Adrenal gland (tissue), 12 donors: ENCODE results near the gene ACTR1B. TPM values are rescaled to one million over a fixed set of nuclear protein-coding genes. Genes with fewer than 3 reads are reported as not detected.

Experiments
- DNase-seq, 7 donors: peaks; one replicate each; pipeline ENCODE4 v3.0.0-alpha.2; 2019 to 2020
- H3K27ac ChIP-seq, 5 donors: fragments of 200-600 bp; sonication (generic) in 4 of 5; 1 replicate in 3 of 5; 2 replicates in 2 of 5; pipeline versions ENCODE4 v1.5.1 to v1.8.0; 2016 to 2020; ENCODE audit warnings: mild to moderate bottlenecking in 1 of 5
- H3K27me3 ChIP-seq: fragments of 200-600 bp; 2 replicates; pipeline ENCODE4 v1.8.0; 2021
- H3K36me3 ChIP-seq, 2 donors: fragments of 200-600 bp; replicated peaks in 1 of 2; 1 replicate in 1 of 2; 2 replicates in 1 of 2; pipeline versions ENCODE4 v1.5.1 to v1.8.0; 2018 to 2022
- H3K4me1 ChIP-seq, 2 donors: fragments of 200-600 bp; replicated peaks in 1 of 2; 1 replicate in 1 of 2; 2 replicates in 1 of 2; pipeline versions ENCODE4 v1.5.1 to v1.8.0; 2018 to 2021
- H3K4me3 ChIP-seq, 4 donors: fragments of 200-600 bp; sonication (generic) in 3 of 4; one replicate each; pipeline ENCODE4 v1.5.1; 2016 to 2018
- H3K9me3 ChIP-seq, 3 donors: fragments of 200-600 bp; sonication (generic) in 1 of 3; replicated peaks in 1 of 3; 1 replicate in 2 of 3; 2 replicates in 1 of 3; pipeline versions ENCODE4 v1.5.1 to v1.8.0; 2016 to 2021
- CTCF ChIP-seq, 6 experiments: fragments of 450-650 bp in 4 of 6; fragments of 200-600 bp in 2 of 6; sonication (generic) in 1 of 6; IDR thresholded peaks; 1 replicate in 5 of 6; 2 replicates in 1 of 6; pipeline versions ENCODE4 v1.5.1 to v1.8.0; 2016 to 2021; ENCODE audit warnings: antibody characterized with exemption in 6 of 6, mild to moderate bottlenecking in 2 of 6, moderate library complexity in 1 of 6
- POLR2A ChIP-seq, 2 donors: fragments of 450-650 bp; IDR thresholded peaks; one replicate each; pipeline ENCODE4 v1.6.1; 2017; ENCODE audit warnings: antibody characterized with exemption in 2 of 2, mild to moderate bottlenecking in 2 of 2, moderate library complexity in 1 of 2
- WGBS, 4 donors: extraction: QIAGEN DNeasy Blood & Tissue Kit in 2 of 4; methylation state at CpG; one replicate each; pipeline versions ENCODE4 v1.1.5 to v1.1.7; 2013 to 2017; 5-methylcytosine and 5-hydroxymethylcytosine counted together
- intact Hi-C, 2 donors: fragments of 100-400 bp; cut with DNase I; formaldehyde crosslinking; loops; one replicate each; pipeline versions ENCODE4 v1.14.1 to v1.15.0; 2022 to 2023
- polyA plus RNA-seq, 3 donors: library from polyadenylated mRNA; stranded (reverse); fragments of 200-250 nt in 2 of 3; fragments of 350-450 nt in 1 of 3; fragmentation: Illumina TruSeq in 1 of 3; extraction: RNeasy Lipid Tissue Mini Kit (QIAGEN cat#74804) in 1 of 3; gene quantifications; one replicate each; pipeline ENCODE4 v1.2.3, GENCODE V29; 2013 to 2014
- total RNA-seq, 9 donors: library from RNA; depleted of rRNA in 4 of 9; stranded (reverse); fragments of >200 nt in 4 of 9; fragments of 120-200 nt in 1 of 9; fragmentation: NEBNext Ultra II Directional in 1 of 9; extraction: Animal tissue kit (Norgen Biotek cat#: 25700) in 1 of 9; gene quantifications; one replicate each; pipeline versions ENCODE4 v1.1.0 to v1.2.4, GENCODE V29; 2013 to 2023
- donor health status: healthy with polysubstance abuse.
- donor health status: Bipolar disorder and iron deficiency.
- donor health status: DM: yes; HTN: yes; CAD: no.
- donor health status: DM: no; HTN: no; CAD: no.
- donor health status: DM: no; HTN: no; CAD: no.
- donor health status: DM: yes; HTN: yes; CAD: no.

ACTR1B gene
- total and polyA plus RNA-seq, 12 donors = 39.0 to 130 (median 95.7) TPM

GRCh38 chr2:97706112-97706511, 42.3 kb upstream of the ACTR1B start:
- TF ChIP-seq CTCF (IDR thresholded peaks at IDR 0.05) (no peak), POLR2A (IDR thresholded peaks at IDR 0.05) (no peak)
- no peaks in the 10 kb centered on the region for H3K36me3 ChIP-seq
- no peaks in the 10 kb centered on the region for H3K9me3 ChIP-seq
- no peaks in the 10 kb centered on the region for H3K27me3 ChIP-seq
- intact Hi-C loops = loop anchor here in 1 of 2 donors (10.0 kb wide), 1 partner anchor 111 kb away; no protein-coding TSS in a partner anchor
- no peak overlapping the region for H3K4me3 ChIP-seq
- H3K27ac ChIP-seq = no peak overlapping the region
- 90 to 95% (median 93%) methylated on average over 13 of the region's 13 CpGs for WGBS, 4 donors
- no peaks in the 10 kb centered on the region for H3K4me1 ChIP-seq
- DNase-seq = peak in 1 of 7 donors; percentile 21

GRCh38 chr2:97704989-97705388, 41.1 kb upstream of the ACTR1B start:
- Histone ChIP-seq H3K36me3 (no peaks in the 10 kb centered on the region), H3K9me3 (no peaks in the 10 kb centered on the region), H3K27ac (no peak overlapping the region), H3K4me3 (no peak overlapping the region), H3K27me3 (no peaks in the 10 kb centered on the region), H3K4me1 (no peaks in the 10 kb centered on the region)
- DNase-seq = peak in 1 of 7 donors; percentile 21
- intact Hi-C loops = loop anchor here in 1 of 2 donors (5.0 to 10.0 kb wide), 2 partner anchors 110 to 682 kb away; no protein-coding TSS in a partner anchor
- TF ChIP-seq POLR2A (IDR thresholded peaks at IDR 0.05) (no peak), CTCF (IDR thresholded peaks at IDR 0.05) (no peak)
- WGBS, 4 donors = 91 to 100% (median 95%) methylated on average over 5 of the region's 5 CpGs

GRCh38 chr2:97703741-97704140, 39.9 kb upstream of the ACTR1B start:
- no peaks in the 10 kb centered on the region for H3K9me3 ChIP-seq
- no peaks in the 10 kb centered on the region for H3K36me3 ChIP-seq
- no peaks in the 10 kb centered on the region for H3K27me3 ChIP-seq
- no peak for TF ChIP-seq POLR2A (IDR thresholded peaks at IDR 0.05)
- no peak for TF ChIP-seq CTCF (IDR thresholded peaks at IDR 0.05)
- 64 to 83% (median 72%) methylated on average over 3 of the region's 3 CpGs for WGBS, 4 donors
- H3K4me1 ChIP-seq = no peaks in the 10 kb centered on the region
- intact Hi-C loops = loop anchor here in 1 of 2 donors (5.0 to 10.0 kb wide), 2 partner anchors 109 to 684 kb away; no protein-coding TSS in a partner anchor
- DNase-seq = no peak
- no peak overlapping the region for H3K4me3 ChIP-seq
- H3K27ac ChIP-seq = no peak overlapping the region

GRCh38 chr2:97702731-97703470, 39.1 kb upstream of the ACTR1B start:
- TF ChIP-seq CTCF (IDR thresholded peaks at IDR 0.05) = no peak
- TF ChIP-seq POLR2A (IDR thresholded peaks at IDR 0.05) = no peak
- H3K4me1 ChIP-seq = no peaks in the 10 kb centered on the region
- H3K27me3 ChIP-seq = no peaks in the 10 kb centered on the region
- 84 to 92% (median 89%) methylated on average over 18 to 19 of the region's 19 CpGs for WGBS, 4 donors
- peak in 1 of 7 donors; percentile 13 for DNase-seq
- no peaks in the 10 kb centered on the region for H3K9me3 ChIP-seq
- intact Hi-C loops = loop anchor here in 1 of 2 donors (5.0 to 10.0 kb wide), 2 partner anchors 108 to 684 kb away; no protein-coding TSS in a partner anchor
- no peak overlapping the region for H3K27ac ChIP-seq
- no peak overlapping the region for H3K4me3 ChIP-seq
- H3K36me3 ChIP-seq = no peaks in the 10 kb centered on the region
